HG03159 (cell line): ENCODE measurements around the gene HAGHL.
A peak's percentile ranks its signal among the peaks of the same experiment; 100 is the strongest.

ENCODE experiments used
- ATAC-seq: cut with Tn5 transposase; IDR thresholded peaks from one replicate; pipeline ENCODE4 v1.9.1; 2021; ENCODE audit warnings: mild to moderate bottlenecking, moderate library complexity; ENCODE audit not compliant: unreplicated experiment

Gene HAGHL

DNA sequence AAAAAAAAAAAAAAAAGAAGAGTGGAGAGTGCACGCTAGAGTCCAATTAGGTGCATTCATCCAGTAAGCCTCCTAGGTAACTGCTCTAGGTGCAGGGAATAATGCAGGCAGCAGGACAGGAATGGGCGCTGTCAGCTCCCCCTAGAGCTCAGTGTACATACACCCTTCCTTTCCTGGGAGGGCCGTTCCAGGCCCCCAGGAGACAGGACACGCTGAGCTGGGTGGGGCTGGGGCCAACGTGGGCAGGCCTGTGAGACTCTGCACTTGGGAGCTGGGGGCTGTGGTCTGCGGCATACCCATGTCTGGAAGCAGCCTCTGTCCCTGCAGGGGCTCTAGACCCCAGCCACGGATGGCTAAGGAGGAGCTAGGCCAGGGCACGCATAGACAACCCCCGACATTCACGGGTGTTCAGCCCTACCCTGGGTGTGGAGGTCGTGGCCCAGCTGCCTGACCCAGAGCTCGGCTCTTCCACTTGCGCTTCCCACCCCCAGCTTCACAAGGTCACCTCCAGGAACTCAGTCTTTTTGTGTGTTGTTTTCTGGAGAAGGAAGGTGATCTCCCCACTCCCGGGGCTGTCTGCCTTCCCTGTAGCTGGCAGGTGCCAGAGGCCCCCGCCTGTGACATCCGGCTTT is 7.0 kb upstream of the HAGHL start:
- no peak for ATAC-seq

DNA sequence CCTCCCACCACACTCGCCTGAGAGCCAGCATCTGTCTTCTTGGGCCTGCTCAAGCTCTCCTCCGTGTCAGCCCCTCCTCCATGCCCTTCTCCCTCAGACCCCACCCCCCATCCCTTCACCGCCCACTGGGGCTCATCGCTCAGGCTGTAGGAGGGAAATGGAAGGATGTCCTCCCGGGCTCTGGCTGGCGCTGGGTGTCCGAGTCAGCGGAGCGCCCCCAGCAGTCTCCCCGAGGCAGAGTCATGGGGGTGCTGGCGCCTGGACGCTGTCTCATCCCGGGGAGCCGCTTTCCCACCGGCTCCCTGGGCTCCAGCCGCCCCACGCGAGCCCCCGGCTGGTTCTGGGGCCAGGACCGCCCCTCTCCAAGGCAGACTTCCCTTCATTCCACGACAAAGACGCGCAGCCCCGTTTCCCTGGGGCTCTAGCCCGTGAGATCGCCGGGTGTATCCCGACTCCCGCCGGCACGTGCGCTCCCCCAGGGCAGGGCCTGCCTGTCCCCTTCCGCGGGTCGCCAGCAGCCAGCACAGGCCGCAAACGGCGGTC is 6.4 kb upstream of the HAGHL start:
- peak; percentile 18 for ATAC-seq

DNA sequence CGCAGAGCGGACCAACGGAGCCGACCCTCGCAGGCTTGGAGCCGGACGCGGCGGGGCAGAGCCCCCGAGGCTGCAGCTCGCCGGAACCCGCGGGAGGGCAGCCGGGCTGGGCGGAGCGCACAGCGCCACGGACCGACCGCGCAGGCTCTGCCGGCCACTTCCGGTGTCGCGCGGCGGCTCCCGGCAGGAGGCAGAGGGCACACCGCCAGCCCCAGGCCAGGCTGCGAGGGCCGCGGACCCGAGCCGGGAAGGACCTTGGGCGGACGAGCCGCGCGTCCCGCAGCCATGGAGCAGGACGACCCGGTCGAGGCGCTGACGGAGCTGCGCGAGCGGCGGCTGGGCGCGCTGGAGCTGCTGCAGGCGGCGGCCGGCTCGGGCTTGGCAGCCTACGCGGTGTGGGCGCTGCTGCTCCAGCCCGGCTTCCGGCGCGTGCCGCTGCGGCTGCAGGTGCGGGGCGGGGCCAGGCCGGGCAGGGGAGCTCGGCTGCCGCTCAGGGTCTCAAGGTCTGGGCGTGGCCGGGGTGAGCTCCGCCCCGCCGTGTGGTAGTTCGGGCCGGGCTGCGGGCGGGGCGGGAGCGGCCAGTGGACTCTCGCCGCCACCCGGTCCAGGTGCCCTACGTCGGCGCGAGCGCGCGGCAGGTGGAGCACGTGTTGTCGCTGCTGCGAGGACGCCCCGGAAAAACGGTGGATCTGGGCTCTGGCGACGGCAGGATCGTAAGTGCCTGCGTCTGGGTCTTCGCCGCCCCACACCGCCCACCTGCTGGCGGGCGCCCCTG is 5.7 kb upstream of the HAGHL start, which contains the start of gene ANTKMT:
ANTKMT (plus strand) TSS at position 157 of the 775 bp plus-strand sequence; CDS start at position 286, 129 bp downstream.
- peak; percentile 69 for ATAC-seq

DNA sequence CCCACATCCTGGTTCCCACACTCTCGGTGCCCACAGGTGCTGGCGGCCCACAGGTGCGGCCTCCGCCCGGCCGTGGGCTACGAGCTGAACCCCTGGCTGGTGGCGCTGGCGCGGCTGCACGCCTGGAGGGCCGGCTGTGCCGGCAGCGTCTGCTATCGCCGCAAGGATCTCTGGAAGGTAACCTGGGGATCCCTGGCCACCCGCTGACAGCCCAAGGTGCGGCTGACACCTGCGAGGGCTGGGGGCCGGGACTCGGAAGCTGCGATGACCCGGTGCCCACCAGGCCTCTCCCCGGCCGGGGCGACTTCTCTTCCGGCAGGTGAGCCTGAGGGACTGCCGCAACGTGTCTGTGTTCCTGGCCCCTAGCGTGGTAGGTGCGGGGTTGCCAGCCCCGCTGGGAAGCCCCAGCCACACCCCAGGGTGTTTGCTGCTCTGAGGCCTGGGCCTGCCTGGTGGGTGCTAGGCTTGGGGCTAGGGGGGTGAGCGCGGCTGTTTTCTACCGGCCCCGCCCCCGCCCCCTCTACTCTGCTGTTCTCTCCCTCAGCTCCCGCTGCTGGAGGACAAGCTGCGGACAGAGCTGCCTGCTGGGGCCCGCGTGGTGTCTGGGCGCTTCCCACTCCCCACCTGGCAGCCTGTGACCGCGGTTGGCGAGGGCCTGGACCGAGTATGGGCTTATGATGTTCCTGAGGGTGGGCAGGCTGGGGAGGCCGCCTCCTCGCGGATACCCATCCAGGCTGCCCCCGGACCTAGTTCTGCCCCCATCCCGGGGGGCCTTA is 5.0 kb upstream of the HAGHL start:
- no peak for ATAC-seq

DNA sequence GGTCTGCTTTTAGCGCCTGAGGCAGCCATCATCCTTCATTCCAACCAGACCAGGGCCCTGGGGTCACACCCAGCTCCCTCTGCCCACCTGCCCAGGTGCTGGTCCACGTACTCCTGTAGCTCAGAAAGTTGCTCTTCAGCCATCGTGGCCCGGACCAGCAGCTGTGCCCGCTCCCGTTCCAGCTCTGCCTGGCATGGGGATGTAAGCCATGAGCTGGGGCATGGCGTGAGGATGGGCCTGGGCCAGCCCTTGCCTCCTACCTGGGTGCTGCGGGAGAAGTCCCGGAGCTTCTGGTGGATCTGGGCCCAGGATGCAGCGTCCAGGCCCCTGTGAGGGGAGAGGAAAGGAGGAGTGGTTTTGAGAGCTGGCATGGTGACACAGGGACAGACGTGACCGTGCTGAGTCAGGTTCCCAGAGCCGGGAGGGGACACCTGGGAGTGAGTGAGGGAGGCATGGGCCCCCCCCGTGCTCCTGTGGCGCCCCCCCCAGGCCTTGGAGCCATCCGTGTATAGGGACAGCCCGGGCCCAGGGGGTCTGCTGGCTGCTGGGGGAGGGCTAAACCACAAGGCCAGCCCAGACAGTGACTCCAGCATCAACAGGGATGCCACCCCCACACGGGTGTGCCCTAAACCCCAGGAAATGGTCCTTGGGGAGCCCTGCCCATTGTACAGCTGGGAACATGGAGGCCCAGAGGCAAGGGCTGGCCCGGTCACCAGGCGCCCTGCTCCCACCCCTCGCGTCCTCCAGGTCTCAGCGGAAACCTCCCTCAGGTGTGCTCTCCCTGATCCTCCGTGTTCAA is 3.9 kb upstream of the HAGHL start:
- no peak for ATAC-seq

DNA sequence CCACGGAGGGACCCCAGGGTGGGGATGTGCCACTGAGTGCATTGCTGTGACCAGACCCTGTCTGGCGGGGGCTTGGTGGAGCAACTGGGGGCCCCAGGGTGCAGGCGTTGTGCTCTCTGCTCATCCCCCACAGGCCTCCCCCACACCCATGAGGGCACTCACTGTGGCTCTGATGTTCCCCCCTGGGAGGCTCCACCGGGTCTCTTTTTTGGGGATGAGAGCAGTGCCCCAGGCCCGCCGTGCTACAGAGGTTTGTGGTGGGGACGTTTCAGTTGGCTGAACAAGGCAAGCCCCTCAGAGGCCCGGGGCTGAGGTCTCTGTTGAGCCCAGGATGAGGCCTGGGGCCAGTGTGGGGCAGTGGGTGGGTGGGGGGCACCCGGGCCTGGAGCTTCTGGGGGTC is 3.2 kb upstream of the HAGHL start:
- ATAC-seq: no peak

DNA sequence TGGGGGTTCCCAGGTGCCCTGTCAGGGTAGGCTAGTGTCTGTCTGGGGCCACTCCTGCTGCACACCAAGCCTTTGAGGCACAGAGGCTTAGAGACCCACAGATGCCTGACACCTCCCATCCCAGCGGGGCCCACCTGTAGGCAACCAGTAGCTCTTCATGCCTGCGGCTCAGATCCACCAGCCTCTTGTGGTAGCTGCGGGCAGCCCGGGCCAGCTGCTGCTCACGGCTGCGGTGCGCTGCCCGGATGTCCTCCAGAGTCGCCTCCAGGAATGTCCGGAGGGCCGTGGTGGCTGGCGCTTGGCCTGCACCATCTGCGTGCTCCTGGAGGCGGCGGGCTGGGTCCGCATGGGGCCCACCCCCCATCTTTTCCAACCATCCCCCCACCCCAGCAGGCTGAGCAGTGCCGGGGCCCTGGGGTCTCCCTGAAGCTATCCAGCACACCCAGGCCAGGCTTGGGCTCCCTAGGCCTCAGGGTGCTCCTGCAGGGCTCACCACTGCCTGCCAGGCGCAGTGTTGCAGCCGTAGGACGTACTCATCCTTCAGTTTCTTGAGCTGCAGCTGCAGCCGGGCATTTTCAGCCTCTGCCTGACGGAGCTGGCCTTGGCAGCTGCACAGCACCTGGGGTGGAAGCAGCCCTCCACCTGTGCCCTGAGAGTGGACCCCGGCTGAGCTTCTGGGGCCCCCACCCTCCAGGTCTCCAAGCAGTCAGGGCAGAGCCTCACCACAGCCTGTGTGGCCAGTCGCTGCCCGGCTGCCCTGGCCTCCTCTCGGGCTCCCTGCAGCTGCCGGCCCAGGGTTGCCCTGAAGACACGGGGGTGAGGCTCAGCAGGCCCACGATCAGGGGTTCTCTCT is 2.5 kb upstream of the HAGHL start:
- no peak for ATAC-seq

DNA sequence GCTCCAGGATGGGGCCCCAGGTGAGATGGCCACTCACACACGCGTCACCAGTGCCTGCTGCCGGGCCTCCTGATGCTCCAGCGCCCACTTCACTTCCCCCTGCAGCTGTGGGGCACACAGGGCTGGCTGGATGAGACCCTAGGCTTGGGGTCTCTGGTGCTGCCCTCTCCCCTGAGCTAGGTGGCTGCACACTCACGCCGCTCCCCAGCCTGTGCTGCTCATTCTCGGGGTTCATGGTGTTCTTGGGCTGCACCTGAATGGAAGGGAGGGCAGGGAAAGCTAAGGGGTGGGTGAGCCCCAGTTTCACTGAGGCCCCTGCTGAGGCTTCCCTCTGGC is 1.9 kb upstream of the HAGHL start:
- no peak for ATAC-seq

DNA sequence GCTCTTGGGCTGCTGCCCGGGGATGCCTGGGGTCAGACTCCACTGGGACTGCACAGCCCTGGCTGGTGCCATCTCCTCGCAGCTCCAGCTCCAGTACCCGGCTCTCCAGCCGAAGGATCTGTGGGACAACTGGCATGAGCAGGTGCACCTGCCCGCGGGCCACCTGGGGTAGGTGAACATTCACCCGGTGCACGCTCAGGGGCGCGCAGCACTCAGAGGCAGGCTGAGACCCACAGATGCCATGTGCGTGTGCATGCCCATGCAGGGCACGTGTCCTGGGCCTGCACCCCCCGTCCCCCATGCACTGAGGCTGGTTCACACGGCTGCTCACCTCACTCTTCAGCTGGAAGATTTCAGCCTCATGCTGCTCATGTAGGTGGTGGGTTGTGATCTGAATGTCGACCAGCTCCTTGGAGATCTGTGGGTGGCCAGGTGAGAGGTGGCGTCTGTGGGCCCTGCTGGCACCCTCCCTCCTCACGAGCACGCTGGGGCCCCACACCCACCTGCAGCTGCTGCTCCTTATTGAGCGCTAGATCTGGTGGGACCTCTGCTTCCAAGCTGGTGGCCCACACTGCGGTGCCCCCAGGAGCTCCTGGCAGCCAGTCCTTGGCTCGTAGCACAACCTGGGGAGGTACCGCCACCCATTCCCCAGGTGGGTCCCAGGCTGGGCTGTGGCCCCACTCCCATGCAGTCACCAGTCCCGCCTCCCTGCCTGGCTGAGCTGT is 1.3 kb upstream of the HAGHL start:
- ATAC-seq: no peak

DNA sequence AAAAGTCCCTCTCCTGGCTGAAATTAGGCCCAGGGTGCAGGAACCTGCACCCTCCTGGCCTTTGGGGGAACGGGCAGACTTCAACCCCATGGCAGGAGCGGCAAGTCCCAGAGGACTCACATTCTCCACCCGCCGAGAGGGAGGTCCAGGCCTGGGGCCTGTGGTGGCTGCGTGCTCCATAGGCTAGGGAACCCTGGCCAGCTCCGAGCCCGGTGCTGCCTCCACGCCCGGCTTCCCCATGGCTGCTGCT is 793 bp upstream of the HAGHL start:
- no peak for ATAC-seq

DNA sequence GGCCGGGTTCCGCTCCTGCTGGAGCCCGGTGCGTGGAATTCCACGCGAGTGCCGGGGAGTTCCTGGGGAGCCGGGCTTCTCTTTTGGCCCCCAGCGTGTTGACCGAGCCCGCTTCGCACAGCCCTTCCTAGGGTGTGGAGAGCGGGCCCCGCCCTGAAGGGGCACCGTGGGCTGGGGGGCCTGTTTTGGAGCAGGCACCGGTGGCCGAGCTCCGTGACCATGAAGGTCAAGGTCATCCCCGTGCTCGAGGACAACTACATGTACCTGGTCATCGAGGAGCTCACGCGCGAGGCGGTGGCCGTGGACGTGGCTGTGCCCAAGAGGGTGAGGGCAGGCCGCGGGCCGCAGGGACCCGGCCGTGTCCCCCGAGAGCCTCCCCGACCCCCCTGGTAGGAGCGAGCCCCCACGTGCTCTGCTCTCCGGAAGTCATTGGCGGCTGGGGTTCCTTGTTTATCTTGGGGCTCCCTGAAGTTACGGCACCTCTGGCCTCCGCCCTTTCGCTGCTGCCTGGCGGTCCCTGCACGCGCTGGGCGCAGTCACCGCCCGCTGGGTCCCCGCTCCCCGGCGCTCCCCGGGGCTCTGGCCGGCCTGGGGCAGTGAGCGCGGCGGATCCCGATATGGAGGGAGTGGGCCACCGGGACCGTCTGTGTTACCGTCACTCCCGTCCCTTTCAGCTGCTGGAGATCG is 528 bp downstream of the HAGHL start:
- no peak for ATAC-seq

DNA sequence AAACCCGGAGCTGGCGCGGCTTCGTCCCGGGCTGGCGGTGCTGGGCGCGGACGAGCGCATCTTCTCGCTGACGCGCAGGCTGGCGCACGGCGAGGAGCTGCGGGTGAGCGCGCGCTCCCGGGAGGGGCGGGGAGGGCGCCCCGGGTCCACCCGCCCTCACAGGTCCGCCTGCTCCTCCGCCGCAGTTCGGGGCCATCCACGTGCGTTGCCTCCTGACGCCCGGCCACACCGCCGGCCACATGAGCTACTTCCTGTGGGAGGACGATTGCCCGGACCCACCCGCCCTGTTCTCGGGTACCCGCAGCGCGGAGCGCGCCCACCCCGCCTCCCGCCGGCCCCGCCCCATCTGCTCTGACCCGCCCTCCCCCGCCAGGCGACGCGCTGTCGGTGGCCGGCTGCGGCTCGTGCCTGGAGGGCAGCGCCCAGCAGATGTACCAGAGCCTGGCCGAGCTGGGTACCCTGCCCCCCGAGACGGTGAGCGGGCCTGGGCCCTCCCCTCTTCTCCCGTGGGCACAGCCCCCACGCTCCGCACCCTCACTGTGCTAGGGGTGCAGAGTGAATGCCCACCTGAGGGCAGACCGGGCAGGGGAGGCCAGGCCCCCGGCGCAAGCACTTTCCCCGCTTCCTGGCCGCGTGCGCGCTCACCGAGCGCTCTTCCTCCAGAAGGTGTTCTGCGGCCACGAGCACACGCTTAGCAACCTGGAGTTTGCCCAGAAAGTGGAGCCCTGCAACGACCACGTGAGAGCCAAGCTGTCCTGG is 1.4 kb downstream of the HAGHL start:
- no peak for ATAC-seq

DNA sequence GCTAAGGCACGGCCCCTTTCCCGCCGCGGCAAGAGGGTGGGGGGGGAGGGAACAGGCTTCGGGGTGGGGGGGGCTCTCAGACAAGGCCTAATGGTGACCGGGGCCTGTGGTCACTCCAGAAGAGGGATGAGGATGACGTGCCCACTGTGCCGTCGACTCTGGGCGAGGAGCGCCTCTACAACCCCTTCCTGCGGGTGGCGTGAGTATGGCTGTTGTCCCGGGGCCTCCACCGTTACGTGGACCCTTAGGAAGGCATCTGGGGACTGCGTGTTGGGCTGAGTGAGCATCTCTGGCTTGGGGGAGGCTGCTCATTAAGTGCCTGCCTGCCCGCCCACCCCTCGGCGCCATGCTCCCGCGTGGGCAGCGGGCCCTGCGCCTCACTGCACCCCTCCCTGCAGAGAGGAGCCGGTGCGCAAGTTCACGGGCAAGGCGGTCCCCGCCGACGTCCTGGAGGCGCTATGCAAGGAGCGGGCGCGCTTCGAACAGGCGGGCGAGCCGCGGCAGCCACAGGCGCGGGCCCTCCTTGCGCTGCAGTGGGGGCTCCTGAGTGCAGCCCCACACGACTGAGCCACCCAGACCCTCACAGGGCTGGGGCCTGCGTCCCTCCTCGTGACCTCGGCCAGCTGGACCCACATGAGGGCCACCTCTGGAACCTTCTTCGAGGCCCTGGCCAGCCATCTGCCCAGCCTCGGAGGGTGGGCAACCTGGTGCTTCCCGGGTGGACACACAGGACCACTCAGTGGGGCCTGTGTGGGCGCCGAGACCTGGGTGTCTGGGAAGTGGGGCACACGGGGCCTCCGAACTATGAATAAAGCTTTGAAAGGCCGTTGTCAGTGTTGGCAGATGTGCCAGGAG is 2.2 kb downstream of the HAGHL start:
- ATAC-seq: no peak

DNA sequence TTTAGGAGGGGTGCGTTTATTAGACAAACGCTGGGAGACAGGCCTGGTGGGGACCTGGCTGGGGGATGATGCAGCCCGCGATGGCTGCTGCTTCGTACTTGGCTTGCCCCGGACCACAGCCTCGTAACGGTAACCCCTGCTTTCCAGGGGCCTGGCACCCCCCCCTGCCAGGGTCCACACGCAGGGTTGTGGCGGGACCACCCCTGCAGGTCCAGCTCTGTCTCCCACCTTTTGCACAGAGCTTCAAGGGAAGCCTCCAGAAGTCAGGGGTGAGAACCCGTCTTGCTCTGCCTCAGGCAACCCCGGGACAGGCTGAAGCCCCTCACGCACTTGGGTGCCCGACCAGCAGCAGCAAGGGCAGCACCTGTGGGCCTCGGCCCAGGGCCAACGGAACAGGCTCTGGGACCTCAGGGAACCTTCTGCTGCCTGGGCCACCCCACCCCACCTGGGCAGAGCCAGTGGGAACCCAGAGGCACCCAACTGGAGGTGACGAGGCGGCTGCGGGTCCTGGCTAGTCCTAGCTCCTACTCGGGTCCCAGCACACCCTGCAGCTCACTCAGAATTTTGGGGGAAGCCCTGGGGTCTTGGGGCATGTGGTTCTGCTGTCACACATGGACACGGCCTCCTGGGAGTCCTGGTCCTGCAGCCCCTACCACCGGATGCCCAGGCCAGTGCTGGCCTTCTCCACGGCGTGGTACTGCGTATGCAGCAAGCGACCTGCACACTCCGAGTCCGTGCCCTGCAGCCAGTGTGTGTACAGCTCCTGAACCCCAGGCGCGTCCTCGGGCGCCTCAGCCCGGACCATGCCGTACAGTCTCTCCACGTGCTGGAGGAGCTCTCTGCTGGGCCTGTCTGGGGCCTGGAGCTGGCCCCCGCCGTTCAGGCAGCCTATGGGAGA is 3.1 kb downstream of the HAGHL start:
- no peak for ATAC-seq

DNA sequence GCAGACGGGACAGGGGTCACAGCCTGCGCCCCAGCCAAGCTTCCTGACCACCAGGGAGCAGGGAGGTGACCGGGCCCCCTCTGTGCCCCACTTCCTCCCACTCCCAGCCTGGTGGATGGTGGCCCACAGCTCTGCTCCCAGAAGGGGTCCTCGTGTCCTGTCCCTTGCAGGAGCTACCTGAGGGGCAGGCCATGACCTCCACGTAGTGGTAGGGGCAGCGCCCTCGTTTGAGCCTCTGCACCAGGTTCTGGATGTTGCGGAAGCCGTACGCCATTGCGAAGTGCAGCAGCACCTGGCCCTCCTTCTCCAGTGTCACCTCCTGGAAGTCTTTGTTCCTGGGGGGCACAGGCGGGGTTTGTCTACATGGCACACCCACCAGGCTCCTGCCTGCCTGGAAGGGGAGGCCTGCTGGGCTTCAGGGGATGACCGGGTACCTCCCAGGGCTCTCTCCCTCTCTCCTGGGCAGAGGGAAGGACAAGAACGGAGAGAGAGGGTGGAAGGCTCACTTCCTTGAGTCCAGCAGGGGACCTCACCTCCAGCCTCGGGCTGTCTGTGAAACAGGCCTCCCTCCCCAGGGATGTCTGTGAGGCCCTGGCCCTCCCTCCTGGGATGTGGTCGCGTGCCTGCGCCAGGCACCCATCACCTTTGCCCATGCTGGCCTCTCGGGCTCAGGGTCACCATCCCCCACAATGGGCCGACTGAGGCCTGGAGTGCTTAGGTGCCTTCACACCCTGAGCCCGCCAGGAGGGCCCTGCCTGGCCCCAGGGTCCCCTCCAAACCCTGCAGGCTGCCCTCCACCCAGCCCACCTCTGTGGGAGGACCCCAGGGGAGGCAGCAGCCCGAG is 4.0 kb downstream of the HAGHL start:
- ATAC-seq: no peak
